Measurements from ENCODE around the gene CDK3. TPM values are rescaled to one million over a fixed set of nuclear protein-coding genes. Genes with fewer than 3 reads are reported as not detected.
A peak's percentile ranks its signal among the peaks of the same experiment; 100 is the strongest.

Gene CDK3
- total and polyA plus RNA-seq, 2 donors (not counting 1 experiment from before 2014, with no cell fraction given) = 15.0 to 20.5 TPM

GRCh38 chr17:75998327-75998795, 2.3 kb upstream of the CDK3 start:
- DNase-seq (no peak), ATAC-seq (ENCODE audit: low read depth) (no peak)
- Histone ChIP-seq H3K4me1 (ENCODE audit: control insufficient read depth in 2 of 2, insufficient read depth in 2 of 2, low read length in 2 of 2) (peaks cover 9 to 14% of the 10 kb centered on the region in 2 donors), H3K4me3 (ENCODE audit: control extremely low read depth in 1 of 5, extremely low read depth in 1 of 5, insufficient read depth in 1 of 5, low read depth in 2 of 5, low read length in 4 of 5) (no peak overlapping the region), H2AFZ (ENCODE audit: insufficient read depth, low read depth, low read length, poor library complexity, severe bottlenecking) (no peak overlapping the region), H3K79me2 (ENCODE audit: control insufficient read depth, insufficient read depth, low read length) (no peaks in the 10 kb centered on the region), H3K27ac (ENCODE audit: low read length in 2 of 2) (no peak overlapping the region), H3K36me3 (replicated peaks in 1 of 2; ENCODE audit: control extremely low read depth in 1 of 2, control insufficient read depth in 1 of 2, extremely low read depth in 1 of 2, insufficient read depth in 2 of 2, low read length in 1 of 2) (peaks cover 0 to 5% of the 10 kb centered on the region in 2 experiments), H3K27me3 (replicated peaks in 1 of 4; ENCODE audit: control extremely low read depth in 1 of 4, control insufficient read depth in 3 of 4, insufficient read depth in 4 of 4, low read length in 3 of 4) (no peaks in the 10 kb centered on the region), H3K9ac (ENCODE audit: low read length) (no peak overlapping the region), H4K20me1 (ENCODE audit: control insufficient read depth, insufficient read depth, low read length, poor library complexity, severe bottlenecking) (no peaks in the 10 kb centered on the region), H3K9me3 (ENCODE audit: control extremely low read depth in 1 of 3, control insufficient read depth in 2 of 3, insufficient read depth in 1 of 3, low read length in 2 of 3) (no peaks in the 10 kb centered on the region), H3K4me2 (replicated peaks; ENCODE audit: low read depth, low read length, poor library complexity, severe bottlenecking) (no peak overlapping the region)
- H3K27ac Mint-ChIP-seq = peak overlapping the region; percentile 4
- no peaks in the 10 kb centered on the region for H3K9me3 Mint-ChIP-seq (ENCODE audit: insufficient read depth)
- POLR2A ChIA-PET = no interaction called here
- H3K4me1 Mint-ChIP-seq = peaks cover 11% of the 10 kb centered on the region
- TF ChIP-seq EZH2 (IDR thresholded peaks at IDR 0.05; ENCODE audit: borderline replicate concordance, insufficient read depth, low read depth, low read length, poor library complexity, severe bottlenecking) (no peak), CTCF (IDR thresholded peaks at IDR 0.05) (no peak)
- CTCF ChIA-PET = interaction anchor here (0.7 to 3.4 kb wide), 6 partner anchors 10 to 281 kb away, joined by 3 to 20 read pairs (median 4); partner anchors contain the start of genes ACOX1 and TEN1
- WGBS (ENCODE audit: insufficient coverage) = 98% methylated on average over 8 of the region's 9 CpGs
- no peak overlapping the region for H3K4me3 Mint-ChIP-seq
- intact Hi-C loops (cut with micrococcal nuclease) = no loop called here
- no peaks in the 10 kb centered on the region for H3K27me3 Mint-ChIP-seq

- H3K4me2 ChIP-seq (replicated peaks; ENCODE audit: low read depth, low read length, poor library complexity, severe bottlenecking) = no peak overlapping the region
- Mint-ChIP-seq H3K4me1 (peaks cover 11% of the 10 kb centered on the region), H3K9me3 (ENCODE audit: insufficient read depth) (no peaks in the 10 kb centered on the region), H3K4me3 (no peak overlapping the region), H3K27me3 (no peaks in the 10 kb centered on the region), H3K27ac (no peak overlapping the region)
- H3K27me3 ChIP-seq (replicated peaks in 1 of 4; ENCODE audit: control extremely low read depth in 1 of 4, control insufficient read depth in 3 of 4, insufficient read depth in 4 of 4, low read length in 3 of 4) = no peaks in the 10 kb centered on the region
- intact Hi-C loops (cut with micrococcal nuclease) = loop anchor here (10.0 kb wide), 2 partner anchors 155 to 245 kb away; partner anchors contain the start of gene UNC13D
- WGBS (ENCODE audit: insufficient coverage) = 82% methylated on average over 26 of the region's 31 CpGs
- ChIA-PET CTCF (interaction anchor here (0.8 to 3.6 kb wide), 8 partner anchors 9 to 279 kb away, joined by 3 to 20 read pairs (median 4); partner anchors contain the start of genes ACOX1, FBF1 and TEN1), POLR2A (interaction anchor here (0.6 to 1.0 kb wide), 2 partner anchors 22 to 252 kb away, joined by 3 to 7 read pairs; no protein-coding TSS in a partner anchor)
- DNase-seq (peak; percentile 60), ATAC-seq (ENCODE audit: low read depth) (peak; percentile 74)
- peaks cover 9 to 14% of the 10 kb centered on the region in 2 donors for H3K4me1 ChIP-seq (ENCODE audit: control insufficient read depth in 2 of 2, insufficient read depth in 2 of 2, low read length in 2 of 2)
- H3K79me2 ChIP-seq (ENCODE audit: control insufficient read depth, insufficient read depth, low read length) = no peaks in the 10 kb centered on the region
- H3K36me3 ChIP-seq (replicated peaks in 1 of 2; ENCODE audit: control extremely low read depth in 1 of 2, control insufficient read depth in 1 of 2, extremely low read depth in 1 of 2, insufficient read depth in 2 of 2, low read length in 1 of 2) = peaks cover 0 to 5% of the 10 kb centered on the region in 2 experiments
- H3K4me3 ChIP-seq (ENCODE audit: control extremely low read depth in 1 of 5, extremely low read depth in 1 of 5, insufficient read depth in 1 of 5, low read depth in 2 of 5, low read length in 4 of 5) = no peak overlapping the region
- H4K20me1 ChIP-seq (ENCODE audit: control insufficient read depth, insufficient read depth, low read length, poor library complexity, severe bottlenecking) = no peaks in the 10 kb centered on the region
- H3K9me3 ChIP-seq (ENCODE audit: control extremely low read depth in 1 of 3, control insufficient read depth in 2 of 3, insufficient read depth in 1 of 3, low read length in 2 of 3) = no peaks in the 10 kb centered on the region
- no peak overlapping the region for H2AFZ ChIP-seq (ENCODE audit: insufficient read depth, low read depth, low read length, poor library complexity, severe bottlenecking)
- no peak overlapping the region for H3K9ac ChIP-seq (ENCODE audit: low read length)
- no peak for TF ChIP-seq EZH2 (IDR thresholded peaks at IDR 0.05; ENCODE audit: borderline replicate concordance, insufficient read depth, low read depth, low read length, poor library complexity, severe bottlenecking)
- TF ChIP-seq CTCF (IDR thresholded peaks at IDR 0.05) = peak; percentile 70
- H3K27ac ChIP-seq (ENCODE audit: low read length in 2 of 2) = no peak overlapping the region
These were observed 470 bp upstream of the CDK3 start for GRCh38 chr17:76000016-76000754.
